PC-3 (cell line): ENCODE results near the gene APOM. TPM values are rescaled to one million over a fixed set of nuclear protein-coding genes. Genes with fewer than 3 reads are reported as not detected.

Experiments
- ATAC-seq: fragments of 200-7000 bp; cut with Tn5 transposase; 2 replicates; pipeline ENCODE4 v1.9.1; 2020; ENCODE audit warnings: mild to moderate bottlenecking, moderate library complexity
- BruUV-seq: library from RNA; stranded (reverse); fragments of 400-500 nt; replicated peaks from 2 replicates; lab custom pipeline; 2021; lab: Mats Ljungman, UMichigan
- CTCF ChIA-PET: fragments of 300-600 bp; sonication (Branson Sonifier 250); formaldehyde crosslinking; loops from one replicate; lab custom pipeline; 2022; ENCODE audit warnings: antibody characterized with exemption; lab: Charles Lee
- POLR2A ChIA-PET: fragments of 300-600 bp; sonication (Branson Sonifier 250); formaldehyde crosslinking; loops from one replicate; lab custom pipeline; 2022; ENCODE audit warnings: antibody characterized with exemption; ENCODE audit not compliant: unreplicated experiment; lab: Charles Lee
- DNase-seq: peaks from one replicate; pipeline ENCODE4 v3.0.0-alpha.2; 2015
- H2AFZ ChIP-seq: fragments of 300-600 bp; sonication (generic); 2 replicates; pipeline ENCODE4 v1.6.0; 2016; ENCODE audit warnings: antibody characterized with exemption, low read length
- H3F3A ChIP-seq: fragments of 300-600 bp; sonication (generic); one replicate; pipeline ENCODE4 v1.6.0; 2017; ENCODE audit warnings: antibody characterized with exemption, low read length, control low read depth, mild to moderate bottlenecking; ENCODE audit not compliant: unreplicated experiment
- H3K27ac ChIP-seq: fragments of 300-600 bp; sonication (generic); 2 replicates; pipeline ENCODE4 v1.5.1; 2016; ENCODE audit warnings: mild to moderate bottlenecking, low read length
- H3K27me3 ChIP-seq: fragments of 300-600 bp; sonication (generic); 2 replicates; pipeline ENCODE4 v1.6.1; 2016; ENCODE audit warnings: low read length, mixed read lengths
- H3K36me3 ChIP-seq: fragments of 300-600 bp; sonication (generic); 2 replicates; pipeline ENCODE4 v1.6.1; 2016; ENCODE audit warnings: low read depth, mixed run types, low read length, mixed read lengths
- H3K4me1 ChIP-seq: fragments of 300-600 bp; sonication (generic); 2 replicates; pipeline ENCODE4 v1.5.1; 2016; ENCODE audit warnings: low read length; ENCODE audit not compliant: insufficient read depth
- H3K4me2 ChIP-seq: fragments of 300-600 bp; sonication (generic); 2 replicates; pipeline ENCODE4 v1.6.0; 2016; ENCODE audit warnings: low read length
- H3K4me3 ChIP-seq: fragments of 300-600 bp; sonication (generic); 2 replicates; pipeline ENCODE4 v1.5.1; 2016; ENCODE audit warnings: mild to moderate bottlenecking, low read length, mixed read lengths
- H3K79me2 ChIP-seq: fragments of 300-600 bp; sonication (generic); 2 replicates; pipeline ENCODE4 v1.6.1; 2017; ENCODE audit warnings: low read length, mixed read lengths
- H3K9ac ChIP-seq: fragments of 300-600 bp; sonication (generic); 2 replicates; pipeline ENCODE4 v1.6.0; 2016; ENCODE audit warnings: mild to moderate bottlenecking, low read length
- H3K9me2 ChIP-seq: fragments of 300-600 bp; sonication (generic); replicated peaks from 2 replicates; pipeline ENCODE4 v1.6.1; 2016; ENCODE audit warnings: mixed run types, low read length, mixed read lengths
- H3K9me3 ChIP-seq: fragments of 300-600 bp; sonication (generic); 2 replicates; pipeline ENCODE4 v1.6.1; 2016; ENCODE audit warnings: low read length, mixed read lengths
- H4K20me1 ChIP-seq: fragments of 300-600 bp; sonication (generic); 2 replicates; pipeline ENCODE4 v1.6.1; 2016; ENCODE audit warnings: low read length, mixed read lengths
- CTCF ChIP-seq: fragments of 300-600 bp; sonication (generic); conservative IDR thresholded peaks from 2 replicates; pipeline ENCODE4 v1.5.1; 2017; ENCODE audit warnings: antibody characterized with exemption, low read depth, mild to moderate bottlenecking, low read length
- EZH2 ChIP-seq: fragments of 300-600 bp; sonication (generic); IDR thresholded peaks from one replicate; pipeline ENCODE4 v1.6.1; 2017; ENCODE audit warnings: antibody characterized with exemption, mild to moderate bottlenecking, low read length; ENCODE audit not compliant: unreplicated experiment
- EZH2phosphoT487 ChIP-seq: fragments of 300-600 bp; sonication (generic); IDR thresholded peaks from 2 replicates; pipeline ENCODE4 v1.6.1; 2018; ENCODE audit warnings: mild to moderate bottlenecking, antibody characterized with exemption, low read length, borderline replicate concordance
- intact Hi-C: fragments of 100-400 bp; cut with micrococcal nuclease; formaldehyde crosslinking; loops from 2 replicates; pipeline ENCODE4 v1.9.0; 2023
- total RNA-seq: library from RNA; depleted of rRNA; stranded (reverse); fragments of >200 nt; gene quantifications from 2 replicates; pipeline ENCODE4 v1.2.3, GENCODE V29; 2014

APOM gene
- total RNA-seq, 1 experiment from 2014 or later: 2.2 TPM

- no peak overlapping the region for H2AFZ ChIP-seq
- ATAC-seq (no peak), DNase-seq (no peak)
- no peaks in the 10 kb centered on the region for H3K79me2 ChIP-seq
- CTCF ChIA-PET: no interaction called here
- H3F3A ChIP-seq: peaks cover 4% of the 10 kb centered on the region
- intact Hi-C loops: no loop called here
- H3K27me3 ChIP-seq: no peaks in the 10 kb centered on the region
- BruUV-seq: no TSS peak
- TF ChIP-seq EZH2phosphoT487: no peak
- TF ChIP-seq EZH2: no peak
- no peak for TF ChIP-seq CTCF
- H3K4me2 ChIP-seq: peak overlapping the region; percentile 43; the same call in 1 of the 2 replicates
- H3K9me2 ChIP-seq: no peaks in the 10 kb centered on the region
- H3K36me3 ChIP-seq: peaks cover 11% of the 10 kb centered on the region; the same call in 1 of the 2 replicates
- no peaks in the 10 kb centered on the region for H4K20me1 ChIP-seq
- H3K9me3 ChIP-seq: no peaks in the 10 kb centered on the region
- H3K9ac ChIP-seq: no peak overlapping the region
- peaks cover 16% of the 10 kb centered on the region for H3K4me1 ChIP-seq
- no peak overlapping the region for H3K4me3 ChIP-seq
- no peak overlapping the region for H3K27ac ChIP-seq
- POLR2A ChIA-PET: no interaction called here
Measured at GRCh38 chr6:31676322-31676903, 20.7 kb downstream of the APOM start.

GRCh38 chr6:31676904-31677303 lies 21.2 kb downstream of the APOM start:
- BruUV-seq: no TSS peak
- peak; percentile 53 for DNase-seq

More at GRCh38 chr6:31676904-31677303, 21.2 kb downstream of the APOM start:
- H3K4me1 ChIP-seq: peaks cover 16% of the 10 kb centered on the region
- TF ChIP-seq EZH2phosphoT487: no peak
- no peak for TF ChIP-seq EZH2
- TF ChIP-seq CTCF: no peak
- H3K9me3 ChIP-seq: no peaks in the 10 kb centered on the region
- H3K79me2 ChIP-seq: no peaks in the 10 kb centered on the region
- peaks cover 4% of the 10 kb centered on the region for H3F3A ChIP-seq
- no peak overlapping the region for H3K9ac ChIP-seq
- H4K20me1 ChIP-seq: no peaks in the 10 kb centered on the region
- no peak overlapping the region for H3K27ac ChIP-seq
- no peaks in the 10 kb centered on the region for H3K27me3 ChIP-seq
- ChIA-PET POLR2A (no interaction called here), CTCF (no interaction called here)
- no peak overlapping the region for H3K4me3 ChIP-seq
- H3K9me2 ChIP-seq: no peaks in the 10 kb centered on the region
- intact Hi-C loops: no loop called here
- peak; percentile 23 for ATAC-seq
- H3K36me3 ChIP-seq: peaks cover 6% of the 10 kb centered on the region; the same call in 1 of the 2 replicates
- peak overlapping the region; percentile 43; the same call in 1 of the 2 replicates for H3K4me2 ChIP-seq
- H2AFZ ChIP-seq: no peak overlapping the region
